ENCODE data around the gene PARD3B.

PARD3B gene

GRCh38 chr2:205501826-205502225 is 956.6 kb downstream of the PARD3B start:
- H3K27ac ChIP-seq: no peak overlapping the region
- no peak for DNase-seq (ENCODE audit: low spot score)
- no peak overlapping the region for H3K4me3 ChIP-seq
- TF ChIP-seq CTCF (IDR thresholded peaks at IDR 0.05): no peak

- no peak for DNase-seq (ENCODE audit: low spot score)
- no peak overlapping the region for H3K27ac ChIP-seq
- H3K4me3 ChIP-seq: no peak overlapping the region
- no peak for TF ChIP-seq CTCF (IDR thresholded peaks at IDR 0.05)
Measured at GRCh38 chr2:205505371-205505770, 960.1 kb downstream of the PARD3B start.

GRCh38 chr2:205509655-205510054 is 964.4 kb downstream of the PARD3B start:
- Histone ChIP-seq H3K4me3 (no peak overlapping the region), H3K27ac (no peak overlapping the region)
- no peak for TF ChIP-seq CTCF (IDR thresholded peaks at IDR 0.05)
- DNase-seq (ENCODE audit: low spot score): no peak

- no peak for DNase-seq (ENCODE audit: low spot score)
- TF ChIP-seq CTCF (IDR thresholded peaks at IDR 0.05): no peak
- Histone ChIP-seq H3K4me3 (no peak overlapping the region), H3K27ac (no peak overlapping the region)
Measured at GRCh38 chr2:205510345-205510744, 965.1 kb downstream of the PARD3B start.

- no peak for DNase-seq (ENCODE audit: low spot score)
- no peak overlapping the region for H3K4me3 ChIP-seq
- TF ChIP-seq CTCF (IDR thresholded peaks at IDR 0.05): no peak
Measured at GRCh38 chr2:205511221-205511620, 965.9 kb downstream of the PARD3B start.

GRCh38 chr2:205511641-205512040 is 966.4 kb downstream of the PARD3B start:
- TF ChIP-seq CTCF (IDR thresholded peaks at IDR 0.05): no peak
- Histone ChIP-seq H3K4me3 (no peak overlapping the region), H3K27ac (no peak overlapping the region)
- no peak for DNase-seq (ENCODE audit: low spot score)

More at GRCh38 chr2:205511221-205511620, 965.9 kb downstream of the PARD3B start:
- no peak overlapping the region for H3K27ac ChIP-seq

- Histone ChIP-seq H3K27ac (no peak overlapping the region), H3K4me3 (no peak overlapping the region)
- no peak for DNase-seq (ENCODE audit: low spot score)
- TF ChIP-seq CTCF (IDR thresholded peaks at IDR 0.05): no peak
Measured at GRCh38 chr2:205520311-205520710, 975.0 kb downstream of the PARD3B start.
